SKM-1 (cell line): ENCODE data around the gene OR1J2.
"Not testable (repeated sequence)": the region's sequence is repeated elsewhere in the genome, so short reads cannot be mapped to it uniquely, and the experiment has no call there.

ENCODE experiments used
- DNase-seq: peaks from one replicate; lab custom pipeline; 2025; ENCODE audit not compliant: unreplicated experiment; lab: John Stamatoyannopoulos, UW

The OR1J2 gene, protein sequence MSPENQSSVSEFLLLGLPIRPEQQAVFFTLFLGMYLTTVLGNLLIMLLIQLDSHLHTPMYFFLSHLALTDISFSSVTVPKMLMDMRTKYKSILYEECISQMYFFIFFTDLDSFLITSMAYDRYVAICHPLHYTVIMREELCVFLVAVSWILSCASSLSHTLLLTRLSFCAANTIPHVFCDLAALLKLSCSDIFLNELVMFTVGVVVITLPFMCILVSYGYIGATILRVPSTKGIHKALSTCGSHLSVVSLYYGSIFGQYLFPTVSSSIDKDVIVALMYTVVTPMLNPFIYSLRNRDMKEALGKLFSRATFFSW

GRCh38 chr9:122510502-122510901 lies at the start of gene OR1J2:
OR1J2 (plus strand) TSS chr9:122510802; CDS start chr9:122510802, 0 bp downstream.
- DNase-seq: no peak

DNA sequence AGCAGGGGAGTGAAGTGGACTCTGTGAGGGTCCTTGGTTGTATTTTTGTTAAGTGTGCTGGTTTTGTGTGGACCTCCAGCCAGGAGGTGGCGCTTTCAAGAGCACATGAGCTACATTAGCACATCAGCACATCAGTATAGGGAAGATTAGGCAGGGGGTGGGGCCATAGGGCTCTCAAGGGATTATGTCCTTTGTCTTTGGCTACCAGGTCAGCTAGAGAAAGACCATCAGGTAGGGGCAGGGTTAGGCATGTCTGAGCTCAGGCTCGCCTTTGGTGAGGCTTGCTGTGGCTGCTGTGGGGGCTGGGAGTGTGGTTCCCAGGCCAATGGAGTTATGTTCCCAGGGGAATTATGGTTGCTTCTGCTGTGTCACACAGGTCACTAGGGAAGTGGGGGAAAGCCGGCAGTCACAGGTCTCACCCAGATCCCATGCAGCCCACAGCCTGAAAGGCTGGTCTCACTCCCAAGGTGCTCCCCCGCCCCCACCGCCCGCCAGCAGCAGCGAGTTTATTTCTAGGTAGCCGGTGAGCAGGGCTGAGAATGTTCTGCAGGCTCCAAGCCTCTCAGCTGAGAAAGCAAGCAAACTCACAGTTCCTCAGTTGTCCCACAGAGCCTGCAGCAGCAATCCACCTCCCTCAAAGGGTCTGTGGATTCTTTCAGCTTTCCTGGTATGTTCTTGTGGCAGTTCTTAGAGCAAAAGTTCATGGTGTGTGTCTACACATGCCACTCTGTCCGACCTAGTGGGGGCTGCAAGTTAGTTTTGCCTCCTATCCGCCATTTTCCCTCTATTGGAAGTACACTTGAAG lies 46.6 kb upstream of the OR1J2 start:
- no peak for DNase-seq

DNA sequence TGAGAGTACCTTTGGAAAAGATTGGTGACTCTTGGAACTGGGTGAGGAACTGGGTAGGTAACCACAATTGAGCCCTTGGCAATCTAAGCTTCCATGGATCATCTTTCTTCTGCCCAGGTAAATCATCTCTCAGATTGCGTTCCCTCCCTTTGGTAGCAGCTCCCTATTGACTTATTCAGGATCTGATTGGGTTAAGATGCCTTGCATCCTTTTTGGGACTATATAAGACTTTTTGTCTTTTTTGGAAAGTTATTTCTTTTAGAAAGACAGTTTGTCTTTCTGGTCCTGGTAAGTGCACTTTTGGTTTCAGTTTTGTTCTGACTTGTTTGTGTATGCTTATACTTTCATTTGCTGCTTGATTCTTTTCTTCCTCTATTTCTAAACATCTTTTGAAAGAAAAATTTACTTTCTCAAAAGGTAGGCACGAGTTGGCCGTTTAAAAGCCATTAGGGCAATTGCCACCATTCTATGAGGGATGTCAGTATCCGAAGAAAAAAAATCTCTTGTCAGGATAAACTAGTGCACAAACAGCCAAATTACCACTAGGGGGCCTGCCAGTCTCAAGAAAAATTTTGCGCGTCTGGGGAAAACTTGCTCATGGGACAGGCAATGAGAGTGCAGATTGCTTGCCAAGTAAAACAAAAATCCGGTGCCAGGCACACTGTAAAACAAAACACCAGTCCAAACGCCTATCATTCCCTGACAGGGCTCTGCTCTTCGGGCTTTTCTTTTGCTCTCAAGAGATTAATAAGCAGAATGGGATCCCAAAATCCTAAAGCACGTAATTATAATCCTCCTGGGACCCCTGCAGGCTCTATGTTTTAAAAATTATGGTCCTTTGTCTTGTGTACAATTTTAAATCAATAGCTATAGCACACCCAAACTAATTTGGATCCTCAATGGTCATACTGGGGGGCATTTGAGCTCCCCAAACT lies 45.7 kb upstream of the OR1J2 start:
- peak; percentile 48 for DNase-seq

- DNase-seq: no peak
These were observed 44.1 kb upstream of the OR1J2 start for GRCh38 chr9:122466456-122466855.

GRCh38 chr9:122468735-122469134 lies 41.9 kb upstream of the OR1J2 start:
- DNase-seq: no peak

GRCh38 chr9:122474561-122474960 lies 36.0 kb upstream of the OR1J2 start:
- DNase-seq: no peak

GRCh38 chr9:122475717-122476116 lies 34.9 kb upstream of the OR1J2 start:
- DNase-seq: no peak

DNA sequence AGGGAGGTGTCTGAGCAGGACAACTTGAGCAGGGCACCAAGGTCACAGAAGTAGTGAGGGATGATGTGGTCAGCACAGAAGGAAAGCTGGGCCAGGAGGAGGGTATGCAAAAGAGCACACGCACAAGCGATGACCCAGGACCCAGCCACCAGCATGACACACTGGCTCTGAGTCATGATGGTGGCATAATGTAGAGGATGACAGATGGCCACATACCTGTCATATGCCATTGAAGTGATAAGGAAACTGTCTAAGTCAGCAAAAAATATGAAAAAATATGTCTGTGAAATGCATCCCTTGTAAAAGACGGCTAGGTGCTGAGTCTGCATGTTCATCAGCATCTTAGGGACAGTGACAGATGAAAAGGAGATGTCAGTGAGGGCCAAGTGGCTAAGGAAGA lies 33.3 kb upstream of the OR1J2 start:
- DNase-seq: no peak

DNA sequence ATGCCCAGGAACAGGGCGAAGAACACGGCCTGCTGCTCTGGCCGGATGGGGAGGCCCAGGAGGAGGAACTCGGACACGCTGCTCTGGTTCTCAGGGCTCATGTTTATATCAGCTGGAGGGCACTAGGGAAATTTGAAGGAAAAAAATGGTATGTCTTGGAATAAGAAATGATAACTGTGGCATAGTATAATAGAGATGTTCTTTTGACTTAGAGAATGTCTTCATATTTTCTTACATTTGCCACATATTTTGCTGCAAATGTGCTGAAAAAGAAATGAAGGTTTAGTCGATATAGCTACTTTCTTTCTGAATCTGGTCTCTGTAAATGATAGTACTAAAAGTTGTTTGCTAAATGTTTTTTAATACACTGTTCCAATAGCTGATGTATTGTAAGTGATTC lies 32.8 kb upstream of the OR1J2 start, which contains the start of gene OR1J1:
Gene OR1J1, minus strand, starts transcription at position 101 of the 400 bp plus-strand sequence. Its CDS starts 0 bp downstream, at position 101.
- DNase-seq: no peak

DNA sequence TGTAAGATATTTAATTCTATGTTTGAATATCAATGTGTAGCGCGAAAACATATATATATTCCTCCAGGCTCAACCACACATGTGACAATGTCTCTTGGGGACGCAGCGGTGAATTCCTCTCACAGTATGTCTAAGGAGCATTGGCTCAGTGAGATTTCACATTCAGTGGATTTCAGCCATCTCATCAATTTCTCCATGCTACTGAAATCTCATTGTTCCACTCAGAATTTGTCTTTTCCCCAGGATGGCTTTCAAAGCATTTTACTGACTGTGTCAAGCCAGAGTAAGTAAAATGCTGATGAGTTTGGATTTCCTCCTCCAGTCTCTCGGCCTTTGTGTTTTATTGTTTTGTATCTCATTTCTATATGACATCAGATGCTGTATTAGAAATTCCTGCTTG lies 31.5 kb upstream of the OR1J2 start:
- DNase-seq: no peak

DNA sequence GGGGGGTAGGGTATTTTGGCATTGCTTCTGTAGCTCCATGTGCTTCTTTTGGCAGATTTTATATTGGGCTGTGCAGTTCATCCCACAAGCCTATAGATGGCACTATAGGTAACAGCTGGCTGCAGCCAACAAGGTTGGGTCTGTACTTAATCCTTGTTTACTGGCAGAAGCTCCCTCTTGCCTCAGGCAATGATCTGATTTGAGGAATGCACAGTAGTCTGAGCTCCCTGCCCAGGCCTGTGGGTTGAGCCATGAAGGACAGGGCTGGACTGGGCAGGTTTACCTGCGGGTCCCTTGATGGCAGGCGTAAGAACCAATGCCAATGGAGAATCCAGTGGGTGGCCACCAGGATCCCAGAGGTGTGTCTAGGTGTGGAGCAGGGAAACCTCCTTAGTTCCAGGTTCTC lies 11.7 kb upstream of the OR1J2 start:
- DNase-seq: no peak

GRCh38 chr9:122506964-122507363 lies 3.6 kb upstream of the OR1J2 start:
- no peak for DNase-seq

DNA sequence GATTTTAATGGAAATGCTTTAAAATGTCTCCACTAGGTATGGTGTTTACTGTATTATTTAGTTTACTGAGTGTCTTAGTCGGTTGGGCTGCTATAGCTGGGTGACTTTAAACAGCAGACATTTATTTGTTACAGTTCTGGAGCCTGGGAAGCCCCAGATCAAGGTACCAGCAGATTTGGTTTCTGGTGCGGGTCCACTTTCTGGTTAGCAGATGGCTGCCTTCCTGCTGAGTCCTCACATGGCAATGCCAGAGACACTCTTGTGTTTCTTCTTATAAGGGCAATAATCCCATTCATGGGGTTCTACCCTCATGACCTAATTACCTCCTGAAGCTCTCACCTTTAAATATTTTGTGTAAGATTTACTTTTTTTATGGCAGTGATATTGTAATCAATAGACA lies 7.6 kb downstream of the OR1J2 start:
- DNase-seq: no peak

DNA sequence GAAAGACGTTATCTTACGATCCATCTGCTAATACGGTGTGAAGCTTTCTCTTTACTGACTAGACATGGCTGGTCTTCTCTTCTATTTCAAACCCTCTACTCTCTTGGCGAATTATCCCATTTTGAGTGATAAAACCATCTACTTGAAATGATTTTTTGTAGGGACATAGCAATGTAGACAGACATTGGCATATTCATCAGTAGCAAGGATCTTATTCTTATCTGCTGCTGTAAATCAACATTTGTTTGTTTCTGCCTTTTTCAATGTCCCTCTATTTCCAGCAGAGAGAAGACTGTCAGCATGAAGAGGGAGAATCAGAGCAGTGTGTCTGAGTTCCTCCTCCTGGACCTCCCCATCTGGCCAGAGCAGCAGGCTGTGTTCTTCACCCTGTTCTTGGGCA lies 8.2 kb downstream of the OR1J2 start, which contains the start of gene OR1J4:
Gene OR1J4, plus strand, starts transcription at position 301 of the 400 bp plus-strand sequence. Its CDS starts 0 bp downstream, at position 301.
- no peak for DNase-seq

- no peak for DNase-seq
These were observed 8.8 kb downstream of the OR1J2 start for GRCh38 chr9:122519376-122519775.

- DNase-seq: no peak
These were observed 16.0 kb downstream of the OR1J2 start for GRCh38 chr9:122526602-122527001.

DNA sequence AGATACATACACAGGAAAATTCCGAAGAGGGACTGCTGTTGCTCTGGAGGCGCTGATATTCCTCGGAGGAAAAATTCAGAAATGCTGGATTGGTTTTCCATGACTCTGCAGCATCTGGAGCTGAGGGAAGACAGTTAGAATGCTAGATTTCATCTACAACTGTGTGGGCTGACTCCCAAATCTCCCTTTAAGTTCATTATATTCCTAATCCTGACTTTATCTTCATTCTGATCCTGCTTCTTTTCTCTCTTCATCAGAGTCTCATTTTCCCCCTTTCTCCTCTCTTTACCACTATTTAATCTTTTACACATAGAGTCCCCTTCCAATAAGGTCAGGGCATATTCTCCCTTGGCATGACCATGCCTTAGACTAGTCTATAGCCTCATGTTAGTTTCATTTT lies 16.6 kb downstream of the OR1J2 start, which contains the start of gene OR1N1:
Gene OR1N1, minus strand, starts transcription at position 101 of the 400 bp plus-strand sequence. Its CDS starts 0 bp downstream, at position 101.
- no peak for DNase-seq

DNA sequence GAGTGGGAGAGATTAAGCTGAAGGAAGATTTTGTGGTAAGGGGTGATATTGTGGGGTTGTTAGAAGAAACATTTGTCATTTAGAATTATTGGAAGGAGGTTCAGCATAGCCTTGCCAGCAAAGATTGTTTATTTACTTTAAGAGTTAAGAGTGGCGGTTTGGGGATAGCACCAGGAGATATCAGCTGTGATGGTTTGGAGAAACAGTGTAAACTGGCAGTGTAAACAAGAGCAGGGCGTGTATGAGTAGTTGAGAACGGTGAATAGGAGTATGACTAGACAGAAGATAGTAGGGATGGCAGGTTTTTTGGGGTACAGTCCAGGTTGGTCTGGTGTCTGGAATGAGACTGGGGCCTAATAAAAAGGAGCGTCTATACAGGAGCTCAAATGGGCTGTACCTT lies 20.6 kb downstream of the OR1J2 start:
- DNase-seq: not testable (repeated sequence)

- no peak for DNase-seq
These were observed 25.5 kb downstream of the OR1J2 start for GRCh38 chr9:122536134-122536533.

- not testable (repeated sequence) for DNase-seq
These were observed 26.5 kb downstream of the OR1J2 start for GRCh38 chr9:122537066-122537465.

GRCh38 chr9:122538757-122539156 lies 28.2 kb downstream of the OR1J2 start:
- no peak for DNase-seq
